Testis (tissue), 3 donors: ENCODE results near the gene GPC6. TPM values are rescaled to one million over a fixed set of nuclear protein-coding genes. Genes with fewer than 3 reads are reported as not detected.

ENCODE experiments used
- DNase-seq: peaks from one replicate; pipeline ENCODE4 v3.0.0-alpha.2; 2019
- H3K27ac ChIP-seq, 2 donors: fragments of 200-600 bp; sonication (generic); one replicate each; pipeline ENCODE4 v1.5.1; 2019
- H3K27me3 ChIP-seq: fragments of 200-600 bp; sonication (generic); one replicate; pipeline ENCODE4 v1.5.1; 2019
- H3K36me3 ChIP-seq: fragments of 200-600 bp; sonication (generic); one replicate; pipeline ENCODE4 v1.5.1; 2017; ENCODE audit warnings: low read depth; ENCODE audit errors: missing control alignments
- H3K4me1 ChIP-seq: fragments of 200-600 bp; sonication (generic); one replicate; pipeline ENCODE4 v1.5.1; 2019
- H3K4me3 ChIP-seq, 2 donors: fragments of 200-600 bp; sonication (generic); one replicate each; pipeline ENCODE4 v1.5.1; 2017 to 2019
- H3K9me3 ChIP-seq: fragments of 200-600 bp; sonication (generic); one replicate; pipeline ENCODE4 v1.5.1; 2017
- CTCF ChIP-seq, 3 experiments: fragments of 450-650 bp in 2 of 3; fragments of 200-600 bp in 1 of 3; sonication (generic) in 1 of 3; IDR thresholded peaks; one replicate each; pipeline ENCODE4 v1.5.1; 2016 to 2019; ENCODE audit warnings: antibody characterized with exemption in 3 of 3, mild to moderate bottlenecking in 2 of 3, moderate library complexity in 1 of 3
- POLR2A ChIP-seq: fragments of 450-650 bp; IDR thresholded peaks from one replicate; pipeline ENCODE4 v1.6.1; 2017; ENCODE audit warnings: antibody characterized with exemption, mild to moderate bottlenecking, moderate library complexity
- WGBS, 2 donors: methylation state at CpG; one replicate each; pipeline ENCODE4 v1.1.5; 2018; 5-methylcytosine and 5-hydroxymethylcytosine counted together
- intact Hi-C: fragments of 100-400 bp; cut with DNase I; formaldehyde crosslinking; loops from one replicate; pipeline ENCODE4 v1.15.1; 2023; ENCODE audit warnings: low total_unique reads
- polyA plus RNA-seq: library from polyadenylated mRNA; stranded (reverse); fragments of 350-450 nt; fragmentation: Illumina TruSeq; extraction: RNeasy Lipid Tissue Mini Kit (QIAGEN cat#74804); gene quantifications from one replicate; pipeline ENCODE4 v1.2.3, GENCODE V29; 2014; ENCODE audit warnings: low read depth, low replicate concordance; ENCODE audit not compliant: insufficient read depth
- total RNA-seq, 2 donors: library from RNA; depleted of rRNA; stranded (reverse); fragments of >200 nt; gene quantifications; one replicate each; pipeline ENCODE4 v1.2.3, GENCODE V29; 2016

The GPC6 gene
- total and polyA plus RNA-seq, 3 donors from 2014 or later, result 2.2 to 6.9 (median 4.3) TPM

DNA sequence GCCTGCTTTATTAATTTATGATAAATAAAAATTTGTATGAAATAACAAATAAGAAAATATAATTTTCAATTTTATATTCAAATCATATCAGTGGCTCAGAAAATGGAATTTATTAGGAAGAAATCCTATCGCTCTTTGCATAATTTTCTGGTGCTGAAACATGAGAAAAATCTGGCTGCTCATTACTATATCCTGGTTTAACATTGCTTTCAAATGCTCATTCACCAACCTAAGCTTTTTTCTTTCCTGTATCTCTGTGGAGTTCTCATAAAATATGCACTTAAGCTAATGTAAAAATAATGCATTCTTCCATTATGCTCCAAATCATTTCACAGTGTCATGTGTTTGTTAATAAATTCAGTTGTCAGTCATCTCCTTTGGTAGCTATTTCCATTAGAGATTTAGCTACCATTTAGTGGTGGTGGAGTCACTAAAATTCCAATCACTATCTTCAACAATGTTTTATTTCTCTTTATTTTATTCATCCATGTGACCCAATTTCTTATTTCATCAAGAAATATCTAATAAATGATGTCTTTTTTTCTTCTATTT is 754.9 kb downstream of the GPC6 start:
- Histone ChIP-seq H3K27ac (no peak overlapping the region), H3K4me3 (no peak overlapping the region), H3K27me3 (no peaks in the 10 kb centered on the region), H3K36me3 (no peaks in the 10 kb centered on the region), H3K9me3 (no peaks in the 10 kb centered on the region), H3K4me1 (no peaks in the 10 kb centered on the region)
- DNase-seq, result no peak
- TF ChIP-seq POLR2A (no peak), CTCF (IDR thresholded peaks at IDR 0.05) (no peak)
- WGBS, 2 donors, result 88 to 89% methylated on average over 1 of the region's 1 CpG
- intact Hi-C loops, result no loop called here

- H3K36me3 ChIP-seq, result no peaks in the 10 kb centered on the region
- no peaks in the 10 kb centered on the region for H3K9me3 ChIP-seq
- TF ChIP-seq CTCF (IDR thresholded peaks at IDR 0.05) (no peak), POLR2A (no peak)
- no peaks in the 10 kb centered on the region for H3K27me3 ChIP-seq
- no peak overlapping the region for H3K4me3 ChIP-seq
- DNase-seq, result no peak
- intact Hi-C loops, result no loop called here
- H3K27ac ChIP-seq, result no peak overlapping the region
- 79 to 86% methylated on average over 5 of the region's 5 CpGs for WGBS, 2 donors
- H3K4me1 ChIP-seq, result no peaks in the 10 kb centered on the region
Measured at GRCh38 chr13:93982179-93982918, 755.7 kb downstream of the GPC6 start.

- intact Hi-C loops, result no loop called here
- Histone ChIP-seq H3K36me3 (no peaks in the 10 kb centered on the region), H3K9me3 (no peaks in the 10 kb centered on the region), H3K4me1 (no peaks in the 10 kb centered on the region), H3K27me3 (no peaks in the 10 kb centered on the region), H3K27ac (no peak overlapping the region), H3K4me3 (no peak overlapping the region)
- TF ChIP-seq CTCF (IDR thresholded peaks at IDR 0.05), result no peak
- no peak for TF ChIP-seq POLR2A
- DNase-seq, result no peak
- 93 to 98% methylated on average over 1 of the region's 1 CpG for WGBS, 2 donors
Measured at GRCh38 chr13:93984052-93984451, 757.4 kb downstream of the GPC6 start.

DNA sequence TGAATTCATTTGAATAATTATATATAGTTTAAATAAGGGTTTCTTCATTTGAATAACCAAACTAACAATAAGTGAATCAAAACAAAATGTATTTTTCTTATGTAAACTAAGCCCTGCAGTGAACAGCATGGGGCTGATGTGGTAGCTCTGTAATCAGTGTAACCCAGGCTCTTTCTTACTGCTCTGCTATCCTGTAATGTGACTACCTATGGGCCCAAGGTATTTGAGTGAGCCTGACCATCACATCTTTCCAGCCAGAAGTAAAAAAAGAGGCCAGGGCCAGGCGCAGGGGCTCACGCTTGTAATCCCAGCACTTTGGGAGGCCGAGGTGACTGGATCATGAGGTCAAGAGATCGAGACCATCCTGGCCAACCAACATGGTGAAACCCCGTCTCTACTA is 758.3 kb downstream of the GPC6 start:
- WGBS, 2 donors, result 89 to 95% methylated on average over 5 of the region's 5 CpGs
- intact Hi-C loops, result no loop called here
- Histone ChIP-seq H3K4me3 (no peak overlapping the region), H3K9me3 (no peaks in the 10 kb centered on the region), H3K27me3 (no peaks in the 10 kb centered on the region), H3K36me3 (no peaks in the 10 kb centered on the region), H3K27ac (no peak overlapping the region), H3K4me1 (no peaks in the 10 kb centered on the region)
- DNase-seq, result no peak
- TF ChIP-seq POLR2A, result no peak
- no peak for TF ChIP-seq CTCF (IDR thresholded peaks at IDR 0.05)

GRCh38 chr13:93987458-93987857 is 760.9 kb downstream of the GPC6 start:
- no peaks in the 10 kb centered on the region for H3K9me3 ChIP-seq
- no peaks in the 10 kb centered on the region for H3K36me3 ChIP-seq
- H3K4me3 ChIP-seq, result no peak overlapping the region
- no peak overlapping the region for H3K27ac ChIP-seq
- no peak for TF ChIP-seq POLR2A
- no peak for TF ChIP-seq CTCF (IDR thresholded peaks at IDR 0.05)
- no peaks in the 10 kb centered on the region for H3K27me3 ChIP-seq
- no peak for DNase-seq
- H3K4me1 ChIP-seq, result no peaks in the 10 kb centered on the region
- intact Hi-C loops, result no loop called here
